Measurements from ENCODE around the gene ARPC2. TPM values are rescaled to one million over a fixed set of nuclear protein-coding genes. Genes with fewer than 3 reads are reported as not detected.

The ARPC2 gene
- total and polyA plus RNA-seq, 4 donors, result 58.1 to 83.6 (median 73.7) TPM

DNA sequence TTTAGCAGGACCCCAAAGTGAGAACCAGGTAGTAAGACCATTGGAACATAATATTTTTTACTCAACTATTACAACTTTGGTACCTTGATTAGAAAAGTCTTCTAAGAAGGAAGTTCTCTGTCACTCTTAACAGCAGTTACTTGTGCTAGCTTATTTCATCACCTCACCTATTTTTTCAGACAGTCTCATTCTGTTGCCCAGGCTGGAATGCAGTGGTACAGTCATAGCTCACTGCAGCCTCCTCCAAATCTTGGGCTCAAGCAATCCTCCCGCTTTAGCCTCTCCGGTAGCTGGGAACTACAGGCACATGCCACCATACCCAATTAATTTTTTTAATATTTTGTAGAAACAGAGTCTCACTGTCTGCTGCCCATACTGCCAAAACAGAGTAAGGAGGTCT is 18.0 kb downstream of the ARPC2 start:
- H3K9me3 ChIP-seq (ENCODE audit: control insufficient read depth in 4 of 4, low read length in 3 of 4), result no peaks in the 10 kb centered on the region
- peaks cover 0 to 5% (median 0%) of the 10 kb centered on the region in 4 donors for H3K4me1 ChIP-seq (ENCODE audit: control insufficient read depth in 4 of 4, insufficient read depth in 4 of 4, low read length in 3 of 4)
- 97% methylated on average over 2 of the region's 2 CpGs for WGBS
- H3K27me3 ChIP-seq (ENCODE audit: control insufficient read depth in 4 of 4, insufficient read depth in 4 of 4, low read length in 3 of 4), result no peaks in the 10 kb centered on the region
- H3K27ac ChIP-seq (ENCODE audit: low read depth in 1 of 2, low read length in 2 of 2), result no peak overlapping the region
- H3K9ac ChIP-seq (ENCODE audit: low read depth in 1 of 2, low read length in 2 of 2), result no peak overlapping the region
- peaks cover 9 to 49% (median 41%) of the 10 kb centered on the region in 4 donors for H3K36me3 ChIP-seq (ENCODE audit: control insufficient read depth in 4 of 4, insufficient read depth in 3 of 4, low read depth in 1 of 4, low read length in 3 of 4)
- TF ChIP-seq, protein P1, sequence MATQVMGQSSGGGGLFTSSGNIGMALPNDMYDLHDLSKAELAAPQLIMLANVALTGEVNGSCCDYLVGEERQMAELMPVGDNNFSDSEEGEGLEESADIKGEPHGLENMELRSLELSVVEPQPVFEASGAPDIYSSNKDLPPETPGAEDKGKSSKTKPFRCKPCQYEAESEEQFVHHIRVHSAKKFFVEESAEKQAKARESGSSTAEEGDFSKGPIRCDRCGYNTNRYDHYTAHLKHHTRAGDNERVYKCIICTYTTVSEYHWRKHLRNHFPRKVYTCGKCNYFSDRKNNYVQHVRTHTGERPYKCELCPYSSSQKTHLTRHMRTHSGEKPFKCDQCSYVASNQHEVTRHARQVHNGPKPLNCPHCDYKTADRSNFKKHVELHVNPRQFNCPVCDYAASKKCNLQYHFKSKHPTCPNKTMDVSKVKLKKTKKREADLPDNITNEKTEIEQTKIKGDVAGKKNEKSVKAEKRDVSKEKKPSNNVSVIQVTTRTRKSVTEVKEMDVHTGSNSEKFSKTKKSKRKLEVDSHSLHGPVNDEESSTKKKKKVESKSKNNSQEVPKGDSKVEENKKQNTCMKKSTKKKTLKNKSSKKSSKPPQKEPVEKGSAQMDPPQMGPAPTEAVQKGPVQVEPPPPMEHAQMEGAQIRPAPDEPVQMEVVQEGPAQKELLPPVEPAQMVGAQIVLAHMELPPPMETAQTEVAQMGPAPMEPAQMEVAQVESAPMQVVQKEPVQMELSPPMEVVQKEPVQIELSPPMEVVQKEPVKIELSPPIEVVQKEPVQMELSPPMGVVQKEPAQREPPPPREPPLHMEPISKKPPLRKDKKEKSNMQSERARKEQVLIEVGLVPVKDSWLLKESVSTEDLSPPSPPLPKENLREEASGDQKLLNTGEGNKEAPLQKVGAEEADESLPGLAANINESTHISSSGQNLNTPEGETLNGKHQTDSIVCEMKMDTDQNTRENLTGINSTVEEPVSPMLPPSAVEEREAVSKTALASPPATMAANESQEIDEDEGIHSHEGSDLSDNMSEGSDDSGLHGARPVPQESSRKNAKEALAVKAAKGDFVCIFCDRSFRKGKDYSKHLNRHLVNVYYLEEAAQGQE (IDR thresholded peaks at IDR 0.05), result no peak
- TF ChIP-seq YY1 (IDR thresholded peaks at IDR 0.05) (no peak), HNF4G (IDR thresholded peaks at IDR 0.05) (no peak), HNF4A (conservative IDR thresholded peaks at IDR 0.05) (no peak), NR2F2 (IDR thresholded peaks at IDR 0.05) (no peak), EGR1 (IDR thresholded peaks at IDR 0.05; ENCODE audit: low read depth in 2 of 2) (no peak), JUND (IDR thresholded peaks at IDR 0.05) (no peak), FOXA1 (IDR thresholded peaks at IDR 0.05) (no peak)
- TF ChIP-seq, protein P2, sequence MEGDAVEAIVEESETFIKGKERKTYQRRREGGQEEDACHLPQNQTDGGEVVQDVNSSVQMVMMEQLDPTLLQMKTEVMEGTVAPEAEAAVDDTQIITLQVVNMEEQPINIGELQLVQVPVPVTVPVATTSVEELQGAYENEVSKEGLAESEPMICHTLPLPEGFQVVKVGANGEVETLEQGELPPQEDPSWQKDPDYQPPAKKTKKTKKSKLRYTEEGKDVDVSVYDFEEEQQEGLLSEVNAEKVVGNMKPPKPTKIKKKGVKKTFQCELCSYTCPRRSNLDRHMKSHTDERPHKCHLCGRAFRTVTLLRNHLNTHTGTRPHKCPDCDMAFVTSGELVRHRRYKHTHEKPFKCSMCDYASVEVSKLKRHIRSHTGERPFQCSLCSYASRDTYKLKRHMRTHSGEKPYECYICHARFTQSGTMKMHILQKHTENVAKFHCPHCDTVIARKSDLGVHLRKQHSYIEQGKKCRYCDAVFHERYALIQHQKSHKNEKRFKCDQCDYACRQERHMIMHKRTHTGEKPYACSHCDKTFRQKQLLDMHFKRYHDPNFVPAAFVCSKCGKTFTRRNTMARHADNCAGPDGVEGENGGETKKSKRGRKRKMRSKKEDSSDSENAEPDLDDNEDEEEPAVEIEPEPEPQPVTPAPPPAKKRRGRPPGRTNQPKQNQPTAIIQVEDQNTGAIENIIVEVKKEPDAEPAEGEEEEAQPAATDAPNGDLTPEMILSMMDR (IDR thresholded peaks at IDR 0.05; ENCODE audit: low read depth, low read length, missing input control), result no peak
- TF ChIP-seq, protein P3, sequence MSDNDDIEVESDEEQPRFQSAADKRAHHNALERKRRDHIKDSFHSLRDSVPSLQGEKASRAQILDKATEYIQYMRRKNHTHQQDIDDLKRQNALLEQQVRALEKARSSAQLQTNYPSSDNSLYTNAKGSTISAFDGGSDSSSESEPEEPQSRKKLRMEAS (IDR thresholded peaks at IDR 0.05), result no peak
- TF ChIP-seq, protein P4, sequence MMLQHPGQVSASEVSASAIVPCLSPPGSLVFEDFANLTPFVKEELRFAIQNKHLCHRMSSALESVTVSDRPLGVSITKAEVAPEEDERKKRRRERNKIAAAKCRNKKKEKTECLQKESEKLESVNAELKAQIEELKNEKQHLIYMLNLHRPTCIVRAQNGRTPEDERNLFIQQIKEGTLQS (IDR thresholded peaks at IDR 0.05), result no peak
- H3K4me3 ChIP-seq (ENCODE audit: low read depth in 1 of 3, low read length in 3 of 3), result no peak overlapping the region
- DNase-seq (ENCODE audit: low spot score), result no peak

DNA sequence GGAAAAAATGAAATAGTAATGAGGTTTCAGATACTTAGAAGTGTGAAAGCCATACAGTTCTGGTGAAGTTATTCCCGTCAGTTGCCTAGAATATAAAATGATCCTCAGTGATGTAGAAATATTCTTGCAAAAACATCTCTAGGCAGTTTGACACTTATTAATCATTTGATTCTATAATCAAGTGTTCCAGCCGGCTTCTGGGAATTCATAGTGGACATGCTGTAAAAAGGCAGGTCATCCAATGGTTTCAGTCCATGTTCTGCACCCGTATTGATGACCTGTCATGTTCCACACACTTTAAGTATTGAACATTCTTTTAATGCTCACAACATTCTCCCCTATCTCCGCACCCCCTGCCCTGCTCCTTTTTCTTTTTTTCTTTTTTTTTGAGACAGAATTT is 19.8 kb downstream of the ARPC2 start:
- H3K4me1 ChIP-seq (ENCODE audit: control insufficient read depth in 4 of 4, insufficient read depth in 4 of 4, low read length in 3 of 4), result no peaks in the 10 kb centered on the region

More for the DNA sequence above, 19.8 kb downstream of the ARPC2 start:
- 93% methylated on average over 4 of the region's 4 CpGs for WGBS
- Histone ChIP-seq H3K9ac (ENCODE audit: low read depth in 1 of 2, low read length in 2 of 2) (no peak overlapping the region), H3K9me3 (ENCODE audit: control insufficient read depth in 4 of 4, low read length in 3 of 4) (no peaks in the 10 kb centered on the region), H3K27me3 (ENCODE audit: control insufficient read depth in 4 of 4, insufficient read depth in 4 of 4, low read length in 3 of 4) (no peaks in the 10 kb centered on the region), H3K36me3 (ENCODE audit: control insufficient read depth in 4 of 4, insufficient read depth in 3 of 4, low read depth in 1 of 4, low read length in 3 of 4) (peaks cover 5 to 47% (median 38%) of the 10 kb centered on the region in 4 donors), H3K27ac (ENCODE audit: low read depth in 1 of 2, low read length in 2 of 2) (no peak overlapping the region), H3K4me3 (ENCODE audit: low read depth in 1 of 3, low read length in 3 of 3) (no peak overlapping the region)
- no peak for DNase-seq (ENCODE audit: low spot score)
- TF ChIP-seq FOXA1 (IDR thresholded peaks at IDR 0.05), result no peak
- TF ChIP-seq NR2F2 (IDR thresholded peaks at IDR 0.05), result no peak
- TF ChIP-seq, protein P4 (IDR thresholded peaks at IDR 0.05), result no peak
- TF ChIP-seq, protein P1 (IDR thresholded peaks at IDR 0.05), result no peak
- no peak for TF ChIP-seq FOXA2 (IDR thresholded peaks at IDR 0.05)
- TF ChIP-seq, protein P3 (IDR thresholded peaks at IDR 0.05), result no peak
- no peak for TF ChIP-seq RXRA (IDR thresholded peaks at IDR 0.05)
- TF ChIP-seq, protein P5, sequence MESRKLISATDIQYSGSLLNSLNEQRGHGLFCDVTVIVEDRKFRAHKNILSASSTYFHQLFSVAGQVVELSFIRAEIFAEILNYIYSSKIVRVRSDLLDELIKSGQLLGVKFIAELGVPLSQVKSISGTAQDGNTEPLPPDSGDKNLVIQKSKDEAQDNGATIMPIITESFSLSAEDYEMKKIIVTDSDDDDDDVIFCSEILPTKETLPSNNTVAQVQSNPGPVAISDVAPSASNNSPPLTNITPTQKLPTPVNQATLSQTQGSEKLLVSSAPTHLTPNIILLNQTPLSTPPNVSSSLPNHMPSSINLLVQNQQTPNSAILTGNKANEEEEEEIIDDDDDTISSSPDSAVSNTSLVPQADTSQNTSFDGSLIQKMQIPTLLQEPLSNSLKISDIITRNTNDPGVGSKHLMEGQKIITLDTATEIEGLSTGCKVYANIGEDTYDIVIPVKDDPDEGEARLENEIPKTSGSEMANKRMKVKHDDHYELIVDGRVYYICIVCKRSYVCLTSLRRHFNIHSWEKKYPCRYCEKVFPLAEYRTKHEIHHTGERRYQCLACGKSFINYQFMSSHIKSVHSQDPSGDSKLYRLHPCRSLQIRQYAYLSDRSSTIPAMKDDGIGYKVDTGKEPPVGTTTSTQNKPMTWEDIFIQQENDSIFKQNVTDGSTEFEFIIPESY (IDR thresholded peaks at IDR 0.05), result no peak
- no peak for TF ChIP-seq RAD21 (IDR thresholded peaks at IDR 0.05)
- TF ChIP-seq JUND (IDR thresholded peaks at IDR 0.05), result no peak
- no peak for TF ChIP-seq TAF1 (conservative IDR thresholded peaks at IDR 0.05)
- TF ChIP-seq HNF4A (conservative IDR thresholded peaks at IDR 0.05), result no peak
- TF ChIP-seq HNF4G (IDR thresholded peaks at IDR 0.05), result no peak
- no peak for TF ChIP-seq EGR1 (IDR thresholded peaks at IDR 0.05; ENCODE audit: low read depth in 2 of 2)
- TF ChIP-seq YY1 (IDR thresholded peaks at IDR 0.05), result no peak
- no peak for TF ChIP-seq SP1 (IDR thresholded peaks at IDR 0.05)
